Adipose tissue (tissue), 3 donors: ENCODE measurements around the gene POTEB. TPM values are rescaled to one million over a fixed set of nuclear protein-coding genes. Genes with fewer than 3 reads are reported as not detected.
"Not testable (repeated sequence)": the region's sequence is repeated elsewhere in the genome, so short reads cannot be mapped to it uniquely, and the experiment has no call there.

Experiments
- H3K27ac ChIP-seq: one replicate; pipeline ENCODE4 v1.5.1; 2013; ENCODE audit warnings: low read depth, low read length
- WGBS, 3 donors: extraction: QIAGEN DNeasy Blood & Tissue Kit; methylation state at CpG; one replicate each; pipeline ENCODE4 v1.1.7; 2013; 5-methylcytosine and 5-hydroxymethylcytosine counted together
- polyA plus RNA-seq, 3 donors: library from polyadenylated mRNA; stranded (reverse); fragments of 200-250 nt; gene quantifications; one replicate each; pipeline ENCODE4 v1.2.3, GENCODE V29; 2013
- donor health status: healthy with polysubstance abuse.
- donor health status: Bipolar disorder and iron deficiency.
- donor health status: healthy.

Gene POTEB
- not detected for polyA plus RNA-seq

DNA sequence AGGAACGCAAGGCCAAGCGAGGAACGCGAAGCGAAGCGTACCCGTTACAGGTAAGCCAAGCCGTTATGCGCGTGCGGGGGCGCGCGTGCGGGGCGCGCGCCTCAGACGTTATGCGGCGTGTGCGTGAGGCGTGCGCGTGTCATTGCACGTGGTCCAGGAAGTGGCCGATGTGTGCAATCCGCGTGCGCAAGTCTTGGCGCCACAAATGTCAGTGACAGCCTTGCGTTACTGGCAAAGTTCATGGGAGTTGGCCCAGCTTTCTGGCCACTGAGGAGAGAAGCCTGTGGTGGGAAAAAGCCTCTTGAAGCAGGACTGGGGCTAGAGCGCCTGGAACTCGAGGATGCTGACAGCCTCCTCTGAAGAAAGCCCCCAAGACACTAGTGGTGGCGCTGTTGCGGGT lies at the start of gene POTEB:
POTEB (minus strand) TSS at position 101 of the 400 bp plus-strand sequence. CDS start 489 bp downstream, outside the sequence.
- WGBS, 3 donors, result no CpG with 5 or more reads among the region's 36 CpGs
- H3K27ac ChIP-seq, result not testable (repeated sequence)

DNA sequence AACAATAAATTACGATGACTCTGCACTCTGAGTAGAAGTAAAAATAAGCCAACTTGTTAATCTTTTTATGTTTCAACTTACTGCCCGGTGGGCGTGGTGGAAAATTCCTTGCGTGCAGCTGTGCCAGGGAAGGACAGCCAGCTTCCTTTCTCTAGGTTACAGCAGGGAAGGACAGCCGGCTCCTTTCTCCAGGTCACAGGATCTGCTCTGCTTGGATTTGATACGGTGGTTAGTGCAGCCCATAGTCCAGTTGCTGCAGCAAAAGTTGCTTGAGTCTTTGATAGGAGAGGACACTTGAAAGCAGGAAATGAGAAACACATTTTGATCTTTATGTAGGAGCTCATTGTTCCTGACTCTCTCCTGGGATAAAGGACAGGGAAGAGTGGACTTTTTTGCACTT lies 13.4 kb upstream of the POTEB start:
- H3K27ac ChIP-seq, result not testable (repeated sequence)
- WGBS, 3 donors, result no CpG with 5 or more reads among the region's 6 CpGs

DNA sequence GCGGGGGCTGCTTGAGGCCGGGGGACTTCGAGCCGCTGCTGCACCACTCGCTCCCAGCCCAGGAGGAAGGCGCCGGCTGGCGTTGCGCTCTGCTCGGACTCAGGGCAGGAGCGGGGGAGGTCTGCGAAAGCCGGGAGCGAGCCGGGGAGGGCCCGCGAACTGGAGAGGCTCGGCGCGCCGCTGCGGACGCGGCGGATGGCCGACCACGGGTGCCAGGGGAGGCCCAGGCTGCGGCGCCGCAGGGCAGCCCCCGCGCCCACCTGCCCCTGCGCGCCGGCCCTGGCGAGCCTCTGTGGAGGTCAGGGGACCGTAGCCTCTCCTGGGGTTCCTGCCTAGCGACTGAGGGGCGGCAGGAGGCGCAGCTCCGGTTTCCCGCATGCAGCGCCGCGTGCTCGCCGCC lies 12.0 kb upstream of the POTEB start:
- not testable (repeated sequence) for H3K27ac ChIP-seq
- WGBS, 3 donors, result 39 to 58% methylated on average over 15 to 17 of the region's 47 CpGs; no CpG with 5 or more reads in 1 of the 3 donors

DNA sequence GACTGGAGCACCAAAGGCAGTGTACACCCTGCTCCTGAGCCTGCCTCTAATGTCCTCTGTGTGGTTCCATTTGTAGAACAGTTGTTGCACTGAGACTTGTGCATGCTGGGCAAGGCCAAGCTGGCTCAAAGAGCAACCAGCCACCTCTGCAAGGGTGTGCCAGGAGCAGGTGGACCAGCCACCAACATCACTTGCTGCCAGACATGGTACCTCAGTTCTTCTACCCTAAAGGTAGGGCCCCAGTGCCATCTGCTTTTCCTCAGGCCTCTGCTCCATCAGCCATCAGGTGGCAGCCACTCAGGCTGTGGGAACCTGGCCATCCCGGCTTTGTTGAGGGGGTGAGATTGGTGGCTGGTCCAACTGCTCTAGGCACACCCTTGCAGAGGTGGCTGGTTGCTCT lies 38.7 kb downstream of the POTEB start:
- not testable (repeated sequence) for H3K27ac ChIP-seq
- no CpG with 5 or more reads among the region's 1 CpG for WGBS, 3 donors

Other genes with a start within 250 kb of the POTEB start
- not detected for gene OR4M2, start 202.8 kb upstream of the POTEB start, polyA plus RNA-seq